K562 (cell line): ENCODE measurements around the gene CTSW. TPM values are rescaled to one million over a fixed set of nuclear protein-coding genes. Genes with fewer than 3 reads are reported as not detected.

Experiments used
- BRCA1 ChIP-seq, 2 experiments: fragments of 450-650 bp in 1 of 2; sonication (generic) in 1 of 2; formaldehyde crosslinking in 1 of 2; IDR thresholded peaks; 2 replicates each; pipeline versions ENCODE4 v1.5.0 to v1.6.1; 2017 to 2020; ENCODE audit warnings: mild to moderate bottlenecking in 1 of 2, missing genetic modification reagents in 1 of 2
- DACH1 ChIP-seq: fragments of 450-650 bp; IDR thresholded peaks from 2 replicates; pipeline ENCODE4 v1.6.1; 2018; ENCODE audit not compliant: partially characterized antibody
- E2F6 ChIP-seq, 2 experiments: IDR thresholded peaks; 2 replicates each; pipeline ENCODE4 v1.6.1; 2011; ENCODE audit warnings: borderline replicate concordance in 1 of 2, control low read depth in 1 of 2, low read depth in 1 of 2, low read length in 1 of 2, mild to moderate bottlenecking in 1 of 2, mixed read lengths in 1 of 2, moderate library complexity in 1 of 2; ENCODE audit not compliant: insufficient read depth in 1 of 2, insufficient read length in 1 of 2, poor library complexity in 1 of 2, severe bottlenecking in 1 of 2; ENCODE audit errors: extremely low read depth in 1 of 2
- EP400 ChIP-seq: fragments of 450-650 bp; IDR thresholded peaks from 2 replicates; pipeline ENCODE4 v1.6.1; 2017; ENCODE audit warnings: antibody characterized with exemption, mild to moderate bottlenecking, moderate library complexity
- ETV5 ChIP-seq: sonication (generic); formaldehyde crosslinking; IDR thresholded peaks from 2 replicates; pipeline ENCODE4 v1.4.0; 2020; ENCODE audit warnings: low read depth, mild to moderate bottlenecking, missing genetic modification reagents
- HDAC2 ChIP-seq: fragments of 450-650 bp; IDR thresholded peaks from 2 replicates; pipeline ENCODE4 v1.6.1; 2016; ENCODE audit warnings: mild to moderate bottlenecking
- KLF6 ChIP-seq: fragments of 250-450 bp; sonication (Bioruptor Pico); IDR thresholded peaks from 2 replicates; pipeline ENCODE4 v1.4.0; 2020; ENCODE audit warnings: mild to moderate bottlenecking, moderate library complexity, borderline replicate concordance
- MECOM ChIP-seq: fragments of 250-450 bp; sonication (Bioruptor Pico); IDR thresholded peaks from 2 replicates; pipeline ENCODE4 v1.8.0; 2022; ENCODE audit warnings: inconsistent platforms
- RBFOX2 ChIP-seq: fragments of 200-400 bp; formaldehyde crosslinking; IDR thresholded peaks from 2 replicates; pipeline ENCODE4 v1.6.1; 2017; ENCODE audit warnings: low read depth, mild to moderate bottlenecking, low read length, moderate library complexity
- SIN3A ChIP-seq, 2 experiments: fragments of 150-350 bp in 1 of 2; IDR thresholded peaks; 2 replicates each; pipeline ENCODE4 v1.6.1; 2011 to 2016; ENCODE audit warnings: borderline replicate concordance in 2 of 2, low read depth in 2 of 2, low read length in 2 of 2, mild to moderate bottlenecking in 2 of 2, moderate library complexity in 2 of 2; ENCODE audit not compliant: control insufficient read depth in 1 of 2
- SIX5 ChIP-seq, 2 experiments: IDR thresholded peaks; 2 replicates each; pipeline ENCODE4 v1.6.1; 2011; ENCODE audit warnings: low read length in 2 of 2, borderline replicate concordance in 1 of 2, low read depth in 1 of 2, mild to moderate bottlenecking in 1 of 2, moderate library complexity in 1 of 2; ENCODE audit not compliant: insufficient read depth in 1 of 2
- XRCC4 ChIP-seq: IDR thresholded peaks from one replicate; pipeline ENCODE4 v1.6.1; 2011; ENCODE audit not compliant: insufficient read depth, insufficient read length; ENCODE audit errors: extremely low read depth
- ZNF354B ChIP-seq: fragments of 250-450 bp; sonication (Bioruptor Pico); IDR thresholded peaks from 2 replicates; pipeline ENCODE4 v1.4.0; 2020
- ZNF445 ChIP-seq: fragments of 250-450 bp; sonication (Bioruptor Pico); IDR thresholded peaks from 2 replicates; pipeline ENCODE4 v1.4.0; 2020; ENCODE audit warnings: low read depth, mild to moderate bottlenecking, moderate library complexity
- ZNF511 ChIP-seq: sonication (generic); formaldehyde crosslinking; IDR thresholded peaks from 2 replicates; pipeline ENCODE4 v1.8.0; 2022; ENCODE audit warnings: mild to moderate bottlenecking, missing genetic modification reagents
- polyA plus RNA-seq, 8 experiments: library from polyadenylated mRNA; depleted of rRNA in 4 of 8; stranded (reverse) in 5 of 8; unstranded in 3 of 8; fragments of >200 nt; fragmentation: Nextera tagmentation in 2 of 8; fragmentation: Illumina TruSeq in 1 of 8; extraction: Ambion mirVana in 2 of 8; extraction: Trizol in 1 of 8; gene quantifications; 2 replicates each; pipeline versions ENCODE4 v1.2.1 to v1.2.3, GENCODE V29; 2011 to 2014; ENCODE audit warnings: inconsistent platforms in 1 of 8, missing spikeins in 1 of 8
- total RNA-seq, 7 experiments: library from RNA; depleted of rRNA in 6 of 7; stranded (reverse); fragments of >200 nt in 6 of 7; fragmentation: Illumina TruSeq in 2 of 7; extraction: Trizol in 2 of 7; gene quantifications; 2 replicates each; pipeline versions ENCODE4 v1.2.1 to v1.2.3, GENCODE V29; 2011 to 2021; ENCODE audit warnings: low replicate concordance in 1 of 7
- TF ChIP-seq, protein P1 (sequence below): fragments of 450-650 bp; IDR thresholded peaks from 2 replicates; pipeline ENCODE4 v1.6.1; 2017; ENCODE audit warnings: antibody characterized with exemption, mild to moderate bottlenecking
- TF ChIP-seq, protein P2 (sequence below): fragments of 450-650 bp; IDR thresholded peaks from 2 replicates; pipeline ENCODE4 v1.7.1; 2018; ENCODE audit warnings: mild to moderate bottlenecking, low read depth; ENCODE audit not compliant: partially characterized antibody

The CTSW gene
- total and polyA plus RNA-seq, 9 of the 15 experiments (the other 6 are each of a cell fraction or from before 2014, with no cell fraction given), result 0.04 TPM; not detected in 8

DNA sequence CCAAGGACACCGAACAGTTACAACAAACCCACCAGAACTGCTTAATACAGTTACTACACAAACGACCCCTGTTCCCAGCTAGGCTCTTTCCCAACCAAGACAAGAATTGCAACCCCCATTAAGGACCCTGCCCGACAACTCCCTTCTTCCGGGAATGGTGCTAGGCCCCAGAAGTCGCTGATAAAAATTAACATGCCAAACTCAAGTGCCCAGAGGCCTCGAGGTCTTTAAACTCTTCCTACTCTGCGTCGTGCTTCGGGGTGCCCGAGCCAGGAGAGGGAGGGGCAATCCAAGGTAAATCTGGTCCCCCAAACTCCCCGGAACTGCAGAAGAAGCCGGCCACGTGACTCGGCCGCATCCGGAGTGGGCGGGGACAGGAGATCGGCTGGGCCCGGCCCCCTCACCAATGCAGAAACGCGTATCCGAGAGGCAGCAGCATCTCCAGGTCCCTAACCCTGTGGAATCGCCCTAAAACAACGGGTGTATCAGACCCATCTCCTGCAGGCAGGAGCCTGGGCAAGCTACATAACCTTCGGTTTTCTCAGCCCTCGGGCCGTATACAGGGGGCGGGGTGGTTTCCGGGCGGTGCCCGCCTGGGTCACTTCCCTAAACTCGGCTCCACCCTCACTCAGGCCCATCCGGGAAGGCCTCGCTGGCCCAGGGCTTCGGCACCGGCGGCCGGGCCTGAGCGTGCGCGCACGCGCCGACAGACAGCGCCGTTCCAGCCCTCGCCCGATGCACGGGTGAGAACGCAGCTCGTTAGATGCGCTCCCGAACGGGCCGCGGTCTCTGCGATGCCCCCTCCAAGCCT is 22.7 kb upstream of the CTSW start (continued):
- TF ChIP-seq, protein P1, sequence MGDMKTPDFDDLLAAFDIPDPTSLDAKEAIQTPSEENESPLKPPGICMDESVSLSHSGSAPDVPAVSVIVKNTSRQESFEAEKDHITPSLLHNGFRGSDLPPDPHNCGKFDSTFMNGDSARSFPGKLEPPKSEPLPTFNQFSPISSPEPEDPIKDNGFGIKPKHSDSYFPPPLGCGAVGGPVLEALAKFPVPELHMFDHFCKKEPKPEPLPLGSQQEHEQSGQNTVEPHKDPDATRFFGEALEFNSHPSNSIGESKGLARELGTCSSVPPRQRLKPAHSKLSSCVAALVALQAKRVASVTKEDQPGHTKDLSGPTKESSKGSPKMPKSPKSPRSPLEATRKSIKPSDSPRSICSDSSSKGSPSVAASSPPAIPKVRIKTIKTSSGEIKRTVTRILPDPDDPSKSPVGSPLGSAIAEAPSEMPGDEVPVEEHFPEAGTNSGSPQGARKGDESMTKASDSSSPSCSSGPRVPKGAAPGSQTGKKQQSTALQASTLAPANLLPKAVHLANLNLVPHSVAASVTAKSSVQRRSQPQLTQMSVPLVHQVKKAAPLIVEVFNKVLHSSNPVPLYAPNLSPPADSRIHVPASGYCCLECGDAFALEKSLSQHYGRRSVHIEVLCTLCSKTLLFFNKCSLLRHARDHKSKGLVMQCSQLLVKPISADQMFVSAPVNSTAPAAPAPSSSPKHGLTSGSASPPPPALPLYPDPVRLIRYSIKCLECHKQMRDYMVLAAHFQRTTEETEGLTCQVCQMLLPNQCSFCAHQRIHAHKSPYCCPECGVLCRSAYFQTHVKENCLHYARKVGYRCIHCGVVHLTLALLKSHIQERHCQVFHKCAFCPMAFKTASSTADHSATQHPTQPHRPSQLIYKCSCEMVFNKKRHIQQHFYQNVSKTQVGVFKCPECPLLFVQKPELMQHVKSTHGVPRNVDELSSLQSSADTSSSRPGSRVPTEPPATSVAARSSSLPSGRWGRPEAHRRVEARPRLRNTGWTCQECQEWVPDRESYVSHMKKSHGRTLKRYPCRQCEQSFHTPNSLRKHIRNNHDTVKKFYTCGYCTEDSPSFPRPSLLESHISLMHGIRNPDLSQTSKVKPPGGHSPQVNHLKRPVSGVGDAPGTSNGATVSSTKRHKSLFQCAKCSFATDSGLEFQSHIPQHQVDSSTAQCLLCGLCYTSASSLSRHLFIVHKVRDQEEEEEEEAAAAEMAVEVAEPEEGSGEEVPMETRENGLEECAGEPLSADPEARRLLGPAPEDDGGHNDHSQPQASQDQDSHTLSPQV, result no peak
- TF ChIP-seq HDAC2, result peak; percentile 75; the same call in 1 of the 2 replicates
- no peak for TF ChIP-seq XRCC4
- peak in 1 of 2 experiments; percentile 16 for TF ChIP-seq E2F6 (IDR thresholded peaks at IDR 0.05; ENCODE audit: borderline replicate concordance in 1 of 2, extremely low read depth in 1 of 2, insufficient read depth in 1 of 2, insufficient read length in 1 of 2, low read depth in 1 of 2, low read length in 1 of 2, poor library complexity in 1 of 2, severe bottlenecking in 1 of 2)
- TF ChIP-seq ZNF354B (CRISPR knock-in tag), result no peak
- peak; percentile 77 for TF ChIP-seq EP400
- no peak for TF ChIP-seq RBFOX2
- TF ChIP-seq, protein P2, sequence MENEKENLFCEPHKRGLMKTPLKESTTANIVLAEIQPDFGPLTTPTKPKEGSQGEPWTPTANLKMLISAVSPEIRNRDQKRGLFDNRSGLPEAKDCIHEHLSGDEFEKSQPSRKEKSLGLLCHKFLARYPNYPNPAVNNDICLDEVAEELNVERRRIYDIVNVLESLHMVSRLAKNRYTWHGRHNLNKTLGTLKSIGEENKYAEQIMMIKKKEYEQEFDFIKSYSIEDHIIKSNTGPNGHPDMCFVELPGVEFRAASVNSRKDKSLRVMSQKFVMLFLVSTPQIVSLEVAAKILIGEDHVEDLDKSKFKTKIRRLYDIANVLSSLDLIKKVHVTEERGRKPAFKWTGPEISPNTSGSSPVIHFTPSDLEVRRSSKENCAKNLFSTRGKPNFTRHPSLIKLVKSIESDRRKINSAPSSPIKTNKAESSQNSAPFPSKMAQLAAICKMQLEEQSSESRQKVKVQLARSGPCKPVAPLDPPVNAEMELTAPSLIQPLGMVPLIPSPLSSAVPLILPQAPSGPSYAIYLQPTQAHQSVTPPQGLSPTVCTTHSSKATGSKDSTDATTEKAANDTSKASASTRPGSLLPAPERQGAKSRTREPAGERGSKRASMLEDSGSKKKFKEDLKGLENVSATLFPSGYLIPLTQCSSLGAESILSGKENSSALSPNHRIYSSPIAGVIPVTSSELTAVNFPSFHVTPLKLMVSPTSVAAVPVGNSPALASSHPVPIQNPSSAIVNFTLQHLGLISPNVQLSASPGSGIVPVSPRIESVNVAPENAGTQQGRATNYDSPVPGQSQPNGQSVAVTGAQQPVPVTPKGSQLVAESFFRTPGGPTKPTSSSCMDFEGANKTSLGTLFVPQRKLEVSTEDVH, result peak; percentile 61
- TF ChIP-seq ETV5 (CRISPR knock-in tag), result peak; percentile 86
- no peak for TF ChIP-seq SIX5 (IDR thresholded peaks at IDR 0.05; ENCODE audit: borderline replicate concordance in 1 of 2, insufficient read depth in 1 of 2, low read depth in 1 of 2, low read length in 2 of 2)
- 0 out of 2 replicates have a peak, but pooled peaks have one; percentile 48 for TF ChIP-seq ZNF445 (CRISPR knock-in tag)
- TF ChIP-seq MECOM (CRISPR knock-in tag), result no peak
- peak; percentile 78 for TF ChIP-seq ZNF511 (CRISPR knock-in tag)
- TF ChIP-seq BRCA1 (IDR thresholded peaks at IDR 0.05), result no peak
- TF ChIP-seq BRCA1 (CRISPR knock-in tag; IDR thresholded peaks at IDR 0.05), result 0 out of 2 replicates have a peak, but pooled peaks have one; percentile 17
- TF ChIP-seq SIN3A (IDR thresholded peaks at IDR 0.05; ENCODE audit: borderline replicate concordance in 2 of 2, control insufficient read depth in 1 of 2, low read depth in 2 of 2, low read length in 2 of 2), result peak; percentile 87 to 95; a peak in 3 of 4 replicates
- TF ChIP-seq DACH1, result no peak
- peak; percentile 74; the same call in 1 of the 2 replicates for TF ChIP-seq KLF6 (CRISPR knock-in tag)
